Measurements from ENCODE around the gene SYNGR1. TPM values are rescaled to one million over a fixed set of nuclear protein-coding genes. Genes with fewer than 3 reads are reported as not detected.
A peak's percentile ranks its signal among the peaks of the same experiment; 100 is the strongest.
"Not testable (repeated sequence)": the region's sequence is repeated elsewhere in the genome, so short reads cannot be mapped to it uniquely, and the experiment has no call there.

Gene SYNGR1
- polyA plus RNA-seq, 1 donor: 11.2 TPM

DNA sequence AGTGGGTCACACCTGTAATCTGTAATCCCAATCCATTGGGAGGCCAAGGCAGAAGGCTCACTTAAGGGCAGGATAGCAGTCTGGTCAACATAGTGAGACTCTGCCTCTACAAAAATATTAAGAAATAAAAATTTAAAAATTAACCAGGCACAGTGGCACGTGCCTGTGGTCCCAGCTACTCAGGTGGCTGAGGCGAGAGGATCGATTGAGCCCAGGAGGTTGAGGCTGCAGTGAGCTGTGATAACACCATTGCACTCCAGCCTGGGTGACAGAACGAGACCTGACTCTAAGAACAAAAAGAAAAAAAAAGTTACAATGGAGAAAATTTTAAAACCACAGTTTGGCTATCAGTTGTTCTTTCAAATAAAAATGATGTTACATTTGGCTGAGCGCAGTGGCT lies 13.4 kb upstream of the SYNGR1 start:
- Histone ChIP-seq H3K27ac (ENCODE audit: low read length) (no peak overlapping the region), H3K9me3 (ENCODE audit: control insufficient read depth, low read depth, low read length) (no peaks in the 10 kb centered on the region), H3K27me3 (ENCODE audit: control insufficient read depth, insufficient read depth, low read length) (no peaks in the 10 kb centered on the region), H3K4me1 (ENCODE audit: control insufficient read depth, insufficient read depth, low read length) (peaks cover 6% of the 10 kb centered on the region), H3K4me3 (ENCODE audit: low read length) (no peak overlapping the region), H3K36me3 (ENCODE audit: control insufficient read depth, insufficient read depth, low read length) (no peaks in the 10 kb centered on the region)
- no peak for DNase-seq
- WGBS (ENCODE audit: insufficient coverage, low lambda C conversion rate): no CpG with 5 or more reads among the region's 5 CpGs

GRCh38 chr22:39339775-39340174 lies 10.0 kb upstream of the SYNGR1 start:
- H3K36me3 ChIP-seq (ENCODE audit: control insufficient read depth, insufficient read depth, low read length); H3K27ac ChIP-seq (ENCODE audit: low read length); DNase-seq; H3K4me1 ChIP-seq (ENCODE audit: control insufficient read depth, insufficient read depth, low read length); H3K4me3 ChIP-seq (ENCODE audit: low read length); H3K27me3 ChIP-seq (ENCODE audit: control insufficient read depth, insufficient read depth, low read length); H3K9me3 ChIP-seq (ENCODE audit: control insufficient read depth, low read depth, low read length): not testable (repeated sequence)
- WGBS (ENCODE audit: insufficient coverage, low lambda C conversion rate): 53% methylated on average over 2 of the region's 7 CpGs

DNA sequence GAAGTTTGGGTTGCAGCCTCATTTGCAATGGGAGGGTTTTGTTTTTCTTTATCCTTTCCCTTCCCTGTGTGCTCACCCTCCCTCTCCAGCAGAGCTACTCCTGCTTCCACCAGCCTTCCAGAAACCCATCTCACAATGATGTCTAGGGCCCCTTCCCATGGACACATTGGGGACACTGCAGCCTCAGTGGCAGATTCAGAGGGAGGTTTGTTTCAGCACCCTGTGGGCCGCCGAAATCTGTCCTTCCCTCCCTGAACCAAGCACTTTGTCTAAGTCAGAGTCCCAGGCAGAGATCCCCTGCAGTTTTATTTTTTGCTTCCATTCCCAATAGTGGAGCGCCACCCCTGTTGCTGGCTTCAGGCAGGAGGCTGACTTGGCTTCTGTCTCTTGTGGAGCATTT lies 8.6 kb upstream of the SYNGR1 start:
- no peaks in the 10 kb centered on the region for H3K36me3 ChIP-seq (ENCODE audit: control insufficient read depth, insufficient read depth, low read length)
- no peak overlapping the region for H3K4me3 ChIP-seq (ENCODE audit: low read length)
- no peak for DNase-seq
- no peaks in the 10 kb centered on the region for H3K9me3 ChIP-seq (ENCODE audit: control insufficient read depth, low read depth, low read length)
- H3K27ac ChIP-seq (ENCODE audit: low read length): no peak overlapping the region
- H3K27me3 ChIP-seq (ENCODE audit: control insufficient read depth, insufficient read depth, low read length): no peaks in the 10 kb centered on the region
- H3K4me1 ChIP-seq (ENCODE audit: control insufficient read depth, insufficient read depth, low read length): no peaks in the 10 kb centered on the region
- no CpG with 5 or more reads among the region's 3 CpGs for WGBS (ENCODE audit: insufficient coverage, low lambda C conversion rate)

DNA sequence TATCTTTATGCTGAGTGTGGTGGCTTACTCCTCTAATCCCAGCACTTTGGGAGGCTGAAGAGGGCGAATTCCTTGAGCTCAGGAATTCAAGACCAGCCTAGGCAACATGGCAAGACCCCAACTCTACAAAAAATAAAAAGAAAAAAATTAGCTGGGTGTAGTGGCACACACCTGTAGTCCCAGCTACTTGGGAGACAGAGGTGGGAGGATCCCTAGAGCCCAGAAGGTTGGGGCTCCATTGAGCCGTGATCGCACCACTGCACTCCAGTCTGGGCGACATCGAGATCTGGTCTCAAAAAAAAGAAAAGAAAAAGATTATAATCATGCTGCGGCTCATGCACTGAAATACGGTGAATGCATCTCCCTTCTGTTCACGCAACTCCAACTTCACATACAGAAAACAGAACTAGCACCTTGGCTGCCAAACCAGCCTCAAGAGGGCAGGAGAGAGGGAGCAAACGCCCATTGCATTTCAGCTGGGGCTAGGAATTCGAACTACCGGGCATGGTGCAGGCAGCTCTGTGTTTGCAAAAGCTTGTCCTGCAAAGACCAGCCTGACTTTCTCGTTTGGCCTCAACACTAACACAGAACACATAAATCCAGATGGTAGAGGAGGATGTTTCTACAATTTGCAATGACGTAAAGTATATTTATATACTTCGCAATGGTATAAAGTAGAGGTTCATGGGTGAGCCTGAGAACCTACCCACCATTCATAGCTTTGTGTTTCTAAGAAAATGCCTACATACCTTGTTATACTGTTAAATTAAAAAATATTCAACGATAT lies 6.3 kb upstream of the SYNGR1 start:
- H3K27ac ChIP-seq (ENCODE audit: low read length): no peak overlapping the region
- no peaks in the 10 kb centered on the region for H3K27me3 ChIP-seq (ENCODE audit: control insufficient read depth, insufficient read depth, low read length)
- no peaks in the 10 kb centered on the region for H3K9me3 ChIP-seq (ENCODE audit: control insufficient read depth, low read depth, low read length)
- WGBS (ENCODE audit: insufficient coverage, low lambda C conversion rate): no CpG with 5 or more reads among the region's 15 CpGs
- no peak overlapping the region for H3K4me3 ChIP-seq (ENCODE audit: low read length)
- DNase-seq: peak; percentile 58 to 63
- no peaks in the 10 kb centered on the region for H3K36me3 ChIP-seq (ENCODE audit: control insufficient read depth, insufficient read depth, low read length)
- no peaks in the 10 kb centered on the region for H3K4me1 ChIP-seq (ENCODE audit: control insufficient read depth, insufficient read depth, low read length)

DNA sequence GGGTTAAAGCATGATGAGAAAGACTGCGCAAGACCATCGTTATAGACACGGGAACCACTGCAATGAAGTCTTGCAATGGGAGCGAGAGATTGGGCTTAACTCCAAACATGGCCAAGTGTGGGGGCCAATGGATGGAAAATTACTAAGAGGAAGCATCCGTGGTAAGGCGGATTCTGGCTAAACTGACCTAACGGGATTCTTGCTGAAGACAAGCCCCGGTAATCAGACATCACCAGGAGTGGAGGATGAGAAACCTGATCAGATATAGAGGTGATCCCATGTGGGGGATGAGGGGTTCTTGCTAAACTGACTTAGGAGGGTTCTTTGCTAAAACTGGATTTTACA lies 5.8 kb upstream of the SYNGR1 start:
- DNase-seq: no peak
- Histone ChIP-seq H3K27ac (ENCODE audit: low read length) (no peak overlapping the region), H3K4me1 (ENCODE audit: control insufficient read depth, insufficient read depth, low read length) (peaks cover 2% of the 10 kb centered on the region), H3K9me3 (ENCODE audit: control insufficient read depth, low read depth, low read length) (no peaks in the 10 kb centered on the region), H3K36me3 (ENCODE audit: control insufficient read depth, insufficient read depth, low read length) (no peaks in the 10 kb centered on the region), H3K27me3 (ENCODE audit: control insufficient read depth, insufficient read depth, low read length) (no peaks in the 10 kb centered on the region), H3K4me3 (ENCODE audit: low read length) (no peak overlapping the region)
- 53% methylated on average over 3 of the region's 8 CpGs for WGBS (ENCODE audit: insufficient coverage, low lambda C conversion rate)

DNA sequence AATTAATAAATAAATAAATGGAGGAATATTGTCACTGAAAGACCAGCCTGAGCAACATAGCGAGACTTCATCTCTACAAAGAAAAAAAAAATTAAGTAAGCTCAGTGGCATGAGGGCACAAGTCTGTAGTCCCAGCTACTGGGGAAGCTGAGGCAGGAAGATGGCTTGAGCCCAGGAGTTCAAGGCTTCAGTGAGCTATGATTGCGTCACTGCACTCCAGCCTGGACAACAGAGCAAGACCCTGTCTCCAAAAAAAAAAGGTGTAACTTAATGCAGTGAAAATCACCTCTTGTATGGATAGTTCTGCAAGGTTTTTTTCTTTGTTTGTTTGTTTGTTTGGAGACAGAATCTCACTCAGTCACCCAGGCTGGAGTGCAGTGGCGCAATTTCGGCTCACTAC lies 4.6 kb upstream of the SYNGR1 start:
- H3K36me3 ChIP-seq (ENCODE audit: control insufficient read depth, insufficient read depth, low read length): no peaks in the 10 kb centered on the region
- H3K4me3 ChIP-seq (ENCODE audit: low read length): no peak overlapping the region
- WGBS (ENCODE audit: insufficient coverage, low lambda C conversion rate): 82% methylated on average over 2 of the region's 4 CpGs
- H3K4me1 ChIP-seq (ENCODE audit: control insufficient read depth, insufficient read depth, low read length): peaks cover 6% of the 10 kb centered on the region
- H3K9me3 ChIP-seq (ENCODE audit: control insufficient read depth, low read depth, low read length): no peaks in the 10 kb centered on the region
- no peak for DNase-seq
- peaks cover under 1% of the 10 kb centered on the region for H3K27me3 ChIP-seq (ENCODE audit: control insufficient read depth, insufficient read depth, low read length)
- no peak overlapping the region for H3K27ac ChIP-seq (ENCODE audit: low read length)

- Histone ChIP-seq H3K27ac (ENCODE audit: low read length) (no peak overlapping the region), H3K9me3 (ENCODE audit: control insufficient read depth, low read depth, low read length) (no peaks in the 10 kb centered on the region), H3K36me3 (ENCODE audit: control insufficient read depth, insufficient read depth, low read length) (no peaks in the 10 kb centered on the region), H3K27me3 (ENCODE audit: control insufficient read depth, insufficient read depth, low read length) (peaks cover 2% of the 10 kb centered on the region), H3K4me3 (ENCODE audit: low read length) (peak overlapping the region; percentile 54), H3K4me1 (ENCODE audit: control insufficient read depth, insufficient read depth, low read length) (peaks cover 8% of the 10 kb centered on the region)
- no CpG with 5 or more reads among the region's 11 CpGs for WGBS (ENCODE audit: insufficient coverage, low lambda C conversion rate)
- peak; percentile 29 to 30 for DNase-seq
These were observed 784 bp upstream of the SYNGR1 start for GRCh38 chr22:39348909-39349505.

DNA sequence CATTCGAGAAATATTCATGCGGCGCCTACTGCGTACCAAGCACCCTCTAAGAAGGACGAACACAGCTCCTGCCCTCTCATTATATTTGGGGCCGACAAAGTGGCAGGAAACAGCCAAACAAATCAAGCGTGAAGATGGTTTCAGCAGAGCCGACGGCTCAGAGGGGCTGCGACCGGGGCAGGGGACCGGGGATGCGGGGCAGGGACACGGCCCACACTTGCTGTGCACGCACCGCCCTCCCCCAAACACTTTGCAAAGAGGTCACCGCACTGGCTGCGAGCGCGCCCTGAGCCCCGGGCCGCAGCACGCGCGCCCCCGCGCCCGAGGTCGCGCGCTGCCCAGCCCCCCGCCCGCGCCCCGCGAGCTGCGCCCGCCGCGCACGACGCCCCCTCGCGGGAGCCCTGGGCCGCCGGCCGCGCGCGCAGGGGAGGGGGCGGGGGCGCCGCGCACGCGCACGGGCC lies 255 bp upstream of the SYNGR1 start:
- peak overlapping the region; percentile 54 for H3K4me3 ChIP-seq (ENCODE audit: low read length)
- no peak overlapping the region for H3K27ac ChIP-seq (ENCODE audit: low read length)
- WGBS (ENCODE audit: insufficient coverage, low lambda C conversion rate): no CpG with 5 or more reads among the region's 57 CpGs
- DNase-seq: peak in 1 of 2 donors; percentile 46
- H3K9me3 ChIP-seq (ENCODE audit: control insufficient read depth, low read depth, low read length): no peaks in the 10 kb centered on the region
- H3K27me3 ChIP-seq (ENCODE audit: control insufficient read depth, insufficient read depth, low read length): peaks cover 2% of the 10 kb centered on the region
- peaks cover 8% of the 10 kb centered on the region for H3K4me1 ChIP-seq (ENCODE audit: control insufficient read depth, insufficient read depth, low read length)
- H3K36me3 ChIP-seq (ENCODE audit: control insufficient read depth, insufficient read depth, low read length): no peaks in the 10 kb centered on the region

- DNase-seq: no peak
- peak overlapping the region; percentile 68 for H3K4me3 ChIP-seq (ENCODE audit: low read length)
- no CpG with 5 or more reads among the region's 14 CpGs for WGBS (ENCODE audit: insufficient coverage, low lambda C conversion rate)
- H3K27ac ChIP-seq (ENCODE audit: low read length): no peak overlapping the region
- no peaks in the 10 kb centered on the region for H3K9me3 ChIP-seq (ENCODE audit: control insufficient read depth, low read depth, low read length)
- peaks cover 2% of the 10 kb centered on the region for H3K27me3 ChIP-seq (ENCODE audit: control insufficient read depth, insufficient read depth, low read length)
- H3K36me3 ChIP-seq (ENCODE audit: control insufficient read depth, insufficient read depth, low read length): no peaks in the 10 kb centered on the region
- peaks cover 8% of the 10 kb centered on the region for H3K4me1 ChIP-seq (ENCODE audit: control insufficient read depth, insufficient read depth, low read length)
These were observed 1.2 kb downstream of the SYNGR1 start for GRCh38 chr22:39350757-39351688.

DNA sequence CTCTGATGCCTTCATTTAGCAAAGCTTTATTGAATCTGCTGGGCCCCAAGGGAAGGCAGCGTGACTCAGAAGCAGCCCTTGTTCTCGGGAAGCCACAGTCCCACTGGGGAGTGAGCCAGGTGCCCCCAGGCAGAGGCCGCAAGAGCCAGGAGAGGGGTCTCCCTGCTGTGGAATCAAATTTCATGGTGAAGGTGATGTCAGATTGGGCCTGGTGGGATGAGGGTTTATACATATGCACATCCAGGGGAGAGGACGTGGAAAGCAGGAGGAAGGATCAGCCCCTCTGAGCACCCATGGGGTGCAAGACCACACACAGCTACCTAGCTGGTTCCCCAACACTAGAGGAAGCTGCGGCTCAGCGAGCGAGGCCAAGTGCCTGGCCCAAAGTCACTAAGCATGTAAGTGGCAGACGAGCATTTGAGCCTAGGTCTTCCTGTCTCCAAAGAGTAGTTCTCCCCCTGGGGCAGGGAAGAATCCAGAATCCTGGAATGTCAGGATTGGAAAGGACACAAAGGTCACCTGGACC lies 2.0 kb downstream of the SYNGR1 start:
- Histone ChIP-seq H3K27ac (ENCODE audit: low read length) (no peak overlapping the region), H3K9me3 (ENCODE audit: control insufficient read depth, low read depth, low read length) (no peaks in the 10 kb centered on the region), H3K4me1 (ENCODE audit: control insufficient read depth, insufficient read depth, low read length) (peaks cover 8% of the 10 kb centered on the region), H3K27me3 (ENCODE audit: control insufficient read depth, insufficient read depth, low read length) (peaks cover 2% of the 10 kb centered on the region), H3K36me3 (ENCODE audit: control insufficient read depth, insufficient read depth, low read length) (no peaks in the 10 kb centered on the region), H3K4me3 (ENCODE audit: low read length) (no peak overlapping the region)
- no peak for DNase-seq
- no CpG with 5 or more reads among the region's 8 CpGs for WGBS (ENCODE audit: insufficient coverage, low lambda C conversion rate)
